K562 (cell line): Measurements from ENCODE around the gene C2CD2L. TPM values are rescaled to one million over a fixed set of nuclear protein-coding genes. Genes with fewer than 3 reads are reported as not detected.
A peak's percentile ranks its signal among the peaks of the same experiment; 100 is the strongest.

Experiments used
- ATAC-seq: fragments of 200-7000 bp; cut with Tn5 transposase; 3 replicates; pipeline ENCODE4 v1.9.1; 2020; ENCODE audit warnings: moderate library complexity
- BruUV-seq: library from RNA; stranded (reverse); fragments of 400-500 nt; replicated peaks from 2 replicates; lab custom pipeline; 2021; lab: Mats Ljungman, UMichigan
- CTCF ChIA-PET: fragments of 300-600 bp; formaldehyde crosslinking; extraction: SDS; loops from one replicate; lab custom pipeline; 2021; ENCODE audit warnings: low intra/inter-chr PET ratio; lab: Yijun Ruan, JAX
- POLR2A ChIA-PET: fragments of 300-600, 350-650 bp; sonication (Branson Sonifier 250); formaldehyde crosslinking; extraction: SDS; loops from one replicate; lab custom pipeline; 2021; ENCODE audit warnings: antibody characterized with exemption, inconsistent platforms; lab: Yijun Ruan, JAX
- DNase-seq, 4 experiments: peaks; one replicate each; pipeline versions ENCODE4 v3.0.0 to v3.0.0-alpha.2; 2011 to 2018; ENCODE audit warnings: low spot score in 3 of 4, mixed read lengths in 3 of 4; ENCODE audit errors: extremely low read depth in 1 of 4
- FAIRE-seq: peaks from 2 replicates; lab custom pipeline; 2011; peaks lifted over from hg19 to GRCh38; lab: Jason Lieb, UNC
- H2AFZ ChIP-seq: 2 replicates; pipeline ENCODE4 v1.6.0; 2011; ENCODE audit warnings: low read depth, low read length, control low read depth, inconsistent platforms
- H3K27ac ChIP-seq: fragments of 200-600 bp; 3 replicates; pipeline ENCODE4 v1.8.0; 2011; ENCODE audit warnings: low read depth, mild to moderate bottlenecking, control low read depth, inconsistent platforms, low read length, moderate library complexity, mixed read lengths; ENCODE audit errors: extremely low read depth
- H3K27me3 ChIP-seq, 2 experiments: fragments of 300-600 bp in 1 of 2; 2 replicates in 1 of 2; 3 replicates in 1 of 2; pipeline versions ENCODE4 v1.6.0 to v1.8.0; 2011; ENCODE audit warnings: inconsistent platforms in 2 of 2, low read length in 2 of 2, mild to moderate bottlenecking in 1 of 2, mixed read lengths in 1 of 2, moderate library complexity in 1 of 2; ENCODE audit not compliant: control insufficient read depth in 2 of 2, insufficient read depth in 2 of 2
- H3K36me3 ChIP-seq: fragments of 300-600 bp; 3 replicates; pipeline ENCODE4 v1.8.0; 2011; ENCODE audit warnings: mild to moderate bottlenecking, low read length, inconsistent platforms; ENCODE audit not compliant: control insufficient read depth, insufficient read depth
- H3K4me1 ChIP-seq, 2 experiments: fragments of 200-600 bp in 1 of 2; replicated peaks in 1 of 2; 2 replicates in 1 of 2; 3 replicates in 1 of 2; pipeline versions ENCODE4 v1.5.1 to v1.8.0; 2011; ENCODE audit warnings: inconsistent platforms in 2 of 2, low read length in 2 of 2, mild to moderate bottlenecking in 1 of 2, mixed read lengths in 1 of 2, moderate library complexity in 1 of 2; ENCODE audit not compliant: control insufficient read depth in 2 of 2, insufficient read depth in 2 of 2
- H3K4me2 ChIP-seq: 2 replicates; pipeline ENCODE4 v1.6.1; 2011; ENCODE audit warnings: low read length, control low read depth, inconsistent platforms, mixed read lengths; ENCODE audit not compliant: insufficient read depth
- H3K4me3 ChIP-seq: fragments of 200-600 bp; sonication (generic), shearing (Covaris generic); 2 replicates; pipeline ENCODE4 v1.5.1; 2016; ENCODE audit warnings: control low read depth, inconsistent platforms
- H3K79me2 ChIP-seq: fragments of 200-600 bp; 3 replicates; pipeline ENCODE4 v1.8.0; 2011; ENCODE audit warnings: low read length, inconsistent platforms; ENCODE audit not compliant: control insufficient read depth, insufficient read depth
- H3K9ac ChIP-seq, 2 experiments: 2 replicates each; pipeline versions ENCODE4 v1.6.0 to v1.6.1; 2011; ENCODE audit warnings: low read depth in 2 of 2, low read length in 2 of 2, control low read depth in 1 of 2, inconsistent platforms in 1 of 2, mild to moderate bottlenecking in 1 of 2, mixed read lengths in 1 of 2; ENCODE audit not compliant: insufficient read depth in 1 of 2
- H3K9me1 ChIP-seq: one replicate; pipeline ENCODE4 v1.6.0; 2011; ENCODE audit warnings: inconsistent platforms, mild to moderate bottlenecking, low read length, moderate library complexity; ENCODE audit not compliant: control insufficient read depth, insufficient read depth
- H3K9me3 ChIP-seq: replicated peaks from 2 replicates; pipeline ENCODE4 v1.5.1; 2011; ENCODE audit warnings: low read depth, low read length, inconsistent platforms; ENCODE audit not compliant: control insufficient read depth, insufficient read depth
- H4K20me1 ChIP-seq: replicated peaks from 2 replicates; pipeline ENCODE4 v1.6.1; 2011; ENCODE audit warnings: low read length, inconsistent platforms, mixed read lengths; ENCODE audit not compliant: control insufficient read depth, insufficient read depth
- FOXA3 ChIP-seq, 2 experiments: fragments of 450-650 bp in 1 of 2; sonication (generic) in 1 of 2; formaldehyde crosslinking; IDR thresholded peaks in 1 of 2; conservative IDR thresholded peaks in 1 of 2; 2 replicates each; pipeline versions ENCODE4 v1.4.0 to v1.8.0; 2020 to 2022; ENCODE audit warnings: mild to moderate bottlenecking in 2 of 2, missing genetic modification reagents in 1 of 2
- FOXM1 ChIP-seq, 2 experiments: fragments of 450-650 bp in 1 of 2; sonication (generic) in 1 of 2; formaldehyde crosslinking in 1 of 2; IDR thresholded peaks; 2 replicates each; pipeline versions ENCODE4 v1.6.1 to v1.9.0; 2017 to 2022; ENCODE audit warnings: low read depth in 2 of 2, mild to moderate bottlenecking in 2 of 2, missing genetic modification reagents in 1 of 2, moderate library complexity in 1 of 2
- GABPA ChIP-seq: fragments of 200-800 bp; sonication (Bioruptor generic); conservative IDR thresholded peaks from 2 replicates; pipeline ENCODE4 v1.6.1; 2016; ENCODE audit warnings: low read depth, missing genetic modification characterization, missing compliant biosample characterization
- LEF1 ChIP-seq: fragments of 450-650 bp; IDR thresholded peaks from 2 replicates; pipeline ENCODE4 v1.6.1; 2016; ENCODE audit warnings: mild to moderate bottlenecking
- MAFK ChIP-seq: IDR thresholded peaks from 2 replicates; pipeline ENCODE4 v1.6.1; 2011; ENCODE audit warnings: low read length, improper control_type of control experiment
- NR4A1 ChIP-seq, 2 experiments: fragments of 250-450 bp in 1 of 2; fragments of 450-650 bp in 1 of 2; sonication (Bioruptor Pico) in 1 of 2; IDR thresholded peaks; 2 replicates each; pipeline versions ENCODE4 v1.4.0 to v1.6.1; 2016 to 2020; ENCODE audit warnings: mild to moderate bottlenecking in 2 of 2, missing compliant biosample characterization in 1 of 2, missing genetic modification characterization in 1 of 2, moderate library complexity in 1 of 2
- SAP30 ChIP-seq: fragments of 200-600 bp; sonication (generic); IDR thresholded peaks from 2 replicates; pipeline ENCODE4 v1.6.1; 2012; ENCODE audit warnings: borderline replicate concordance, low read depth, mild to moderate bottlenecking, moderate library complexity, low read length, control low read depth, inconsistent platforms; ENCODE audit not compliant: insufficient read depth, poor library complexity, severe bottlenecking
- TAF9B ChIP-seq: fragments of 450-650 bp; IDR thresholded peaks from 2 replicates; pipeline ENCODE4 v1.6.1; 2018; ENCODE audit warnings: mild to moderate bottlenecking; ENCODE audit not compliant: partially characterized antibody
- TSHZ1 ChIP-seq: fragments of 250-450 bp; sonication (Bioruptor Pico); IDR thresholded peaks from 2 replicates; pipeline ENCODE4 v1.4.0; 2020; ENCODE audit warnings: mild to moderate bottlenecking, moderate library complexity
- ZBTB5 ChIP-seq: fragments of 450-650 bp; IDR thresholded peaks from 2 replicates; pipeline ENCODE4 v1.6.1; 2017; ENCODE audit warnings: antibody characterized with exemption
- ZNF639 ChIP-seq, 2 experiments: fragments of 200-800 bp in 1 of 2; sonication (Bioruptor generic) in 1 of 2; sonication (generic) in 1 of 2; formaldehyde crosslinking in 1 of 2; IDR thresholded peaks in 1 of 2; conservative IDR thresholded peaks in 1 of 2; 2 replicates each; pipeline versions ENCODE4 v1.5.0 to v1.6.1; 2016 to 2020; ENCODE audit warnings: missing compliant biosample characterization in 1 of 2, missing genetic modification characterization in 1 of 2, missing genetic modification reagents in 1 of 2
- ZNF764 ChIP-seq: fragments of 250-450 bp; sonication (Bioruptor Pico); IDR thresholded peaks from 2 replicates; pipeline ENCODE4 v1.4.0; 2020; ENCODE audit warnings: low read depth, mild to moderate bottlenecking, moderate library complexity
- ZNF77 ChIP-seq: fragments of 250-450 bp; sonication (Bioruptor Pico); IDR thresholded peaks from 2 replicates; pipeline ENCODE4 v1.5.0; 2020
- WGBS: fragments of 100-300 bp; shearing (Covaris generic); methylation state at CpG from one replicate; pipeline ENCODE4 v1.1.6; 2016; ENCODE audit warnings: low coverage, mixed read lengths; ENCODE audit not compliant: insufficient coverage; ENCODE audit errors: missing lambda C conversion rate; 5-methylcytosine and 5-hydroxymethylcytosine counted together
- in situ Hi-C: fragments of 300-500 bp; cut with MboI; formaldehyde crosslinking; loops from 4 replicates; pipeline ENCODE4 v1.15.0; 2018; ENCODE audit warnings: inconsistent platforms, mixed read lengths
- intact Hi-C: fragments of 100-400 bp; cut with micrococcal nuclease; formaldehyde crosslinking; loops from 2 replicates; pipeline ENCODE4 v1.14.2; 2022
- polyA plus RNA-seq, 8 experiments: library from polyadenylated mRNA; depleted of rRNA in 4 of 8; stranded (reverse) in 5 of 8; unstranded in 3 of 8; fragments of >200 nt; fragmentation: Nextera tagmentation in 2 of 8; fragmentation: Illumina TruSeq in 1 of 8; extraction: Ambion mirVana in 2 of 8; extraction: Trizol in 1 of 8; gene quantifications; 2 replicates each; pipeline versions ENCODE4 v1.2.1 to v1.2.3, GENCODE V29; 2011 to 2014; ENCODE audit warnings: inconsistent platforms in 1 of 8, missing spikeins in 1 of 8
- total RNA-seq, 7 experiments: library from RNA; depleted of rRNA in 6 of 7; stranded (reverse); fragments of >200 nt in 6 of 7; fragmentation: Illumina TruSeq in 2 of 7; extraction: Trizol in 2 of 7; gene quantifications; 2 replicates each; pipeline versions ENCODE4 v1.2.1 to v1.2.3, GENCODE V29; 2011 to 2021; ENCODE audit warnings: low replicate concordance in 1 of 7

C2CD2L gene
- total and polyA plus RNA-seq, 9 of the 15 experiments (the other 6 are each of a cell fraction or from before 2014, with no cell fraction given): 0.66 to 41.2 (median 14.8) TPM

GRCh38 chr11:119087747-119088241 is 19.4 kb upstream of the C2CD2L start:
- Histone ChIP-seq H3K27me3 (no peaks in the 10 kb centered on the region; a peak in 1 of 5 replicates), H2AFZ (no peak overlapping the region), H3K9me1 (no peaks in the 10 kb centered on the region), H4K20me1 (peaks cover 9% of the 10 kb centered on the region), H3K36me3 (peaks cover 48% of the 10 kb centered on the region), H3K27ac (peak overlapping the region; percentile 95), H3K79me2 (peaks cover 77% of the 10 kb centered on the region), H3K9me3 (no peaks in the 10 kb centered on the region), H3K4me1 (peaks cover 37 to 66% of the 10 kb centered on the region in 2 experiments), H3K4me2 (peak overlapping the region; percentile 98), H3K9ac (peak overlapping the region; percentile 89 to 94), H3K4me3 (peak overlapping the region; percentile 94)
- intact Hi-C loops: loop anchor here (5.0 kb wide), 1 partner anchor 70 kb away; the partner anchor contains the start of genes RPS25 and TRAPPC4
- in situ Hi-C loops: no loop called here
- 0% methylated on average over 2 of the region's 2 CpGs for WGBS
- DNase-seq (peak; percentile 87 to 96 (median 90)), FAIRE-seq (peak; percentile 89), ATAC-seq (peak; percentile 34)
- no TSS peak for BruUV-seq
- ChIA-PET CTCF (interaction anchor here (0.7 kb wide), 1 partner anchor 26 kb away, joined by 3 read pairs; no protein-coding TSS in a partner anchor), POLR2A (interaction anchor here (0.5 to 5.8 kb wide), 8 partner anchors 8 to 251 kb away, joined by 3 to 50 read pairs (median 6); partner anchors contain the start of genes C2CD2L, DPAGT1 and VPS11)
- TF ChIP-seq FOXM1 (IDR thresholded peaks at IDR 0.05; ENCODE audit: low read depth) (peak; percentile 91), FOXM1 (CRISPR knock-in tag; IDR thresholded peaks at IDR 0.05; ENCODE audit: low read depth) (no peak), LEF1 (peak; percentile 86), NR4A1 (CRISPR knock-in tag; IDR thresholded peaks at IDR 0.05) (no peak), NR4A1 (tag; IDR thresholded peaks at IDR 0.05) (peak; percentile 92), GABPA (peak; percentile 44; the same call in 1 of the 2 replicates), ZNF639 (CRISPR knock-in tag; conservative IDR thresholded peaks at IDR 0.05 in 1 of 2, IDR thresholded peaks at IDR 0.05 in 1 of 2) (peak in 1 of 2 experiments; percentile 87; a peak in 2 of 4 replicates), MAFK (peak; percentile 84), SAP30 (peak; percentile 40), ZNF77 (CRISPR knock-in tag) (no peak), FOXA3 (CRISPR knock-in tag; conservative IDR thresholded peaks at IDR 0.05 in 1 of 2, IDR thresholded peaks at IDR 0.05 in 1 of 2) (no peak), ZBTB5 (no peak), TSHZ1 (no peak), TAF9B (peak; percentile 91), ZNF764 (CRISPR knock-in tag) (no peak)
